HG03342 (cell line): ENCODE measurements around the gene RNF217.
"Not testable (repeated sequence)": the region's sequence is repeated elsewhere in the genome, so short reads cannot be mapped to it uniquely, and the experiment has no call there.

ENCODE experiments used
- ATAC-seq: cut with Tn5 transposase; IDR thresholded peaks from one replicate; pipeline ENCODE4 v1.9.1; 2021; ENCODE audit warnings: mild to moderate bottlenecking, moderate library complexity; ENCODE audit not compliant: unreplicated experiment

Gene RNF217

DNA sequence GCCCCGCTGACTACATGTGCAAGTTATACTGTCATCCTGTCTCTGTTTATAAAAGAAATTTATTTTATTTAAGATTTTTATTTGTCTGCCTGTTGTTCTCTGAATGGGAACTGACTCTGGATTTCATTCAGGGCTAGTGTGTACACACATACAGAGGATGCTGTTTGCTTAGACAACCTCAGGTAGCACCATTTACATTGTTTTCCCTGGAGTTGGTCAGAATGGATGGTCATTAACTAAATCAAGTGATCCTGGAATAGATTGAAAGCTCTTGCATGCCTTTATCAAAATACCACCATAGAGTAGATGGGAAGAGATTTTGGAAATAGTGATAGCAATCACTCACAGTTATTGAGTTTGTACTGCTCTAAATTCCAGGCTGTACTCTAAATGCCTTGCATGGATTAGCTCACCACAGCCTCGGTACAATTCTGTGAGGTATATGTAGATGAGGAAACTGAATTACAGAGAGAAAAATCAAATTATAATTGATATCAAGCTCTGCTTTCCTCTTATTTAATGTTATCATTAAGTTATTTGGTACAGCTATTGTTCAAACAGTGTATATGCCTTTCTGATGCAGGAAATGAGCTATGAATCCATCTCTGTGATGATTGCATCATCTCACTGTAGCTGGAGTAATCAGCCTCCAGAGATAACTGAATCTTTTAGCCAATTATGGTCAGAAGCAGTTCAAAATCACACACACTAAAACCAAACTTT, 51.9 kb downstream of the RNF217 start:
- ATAC-seq: no peak

DNA sequence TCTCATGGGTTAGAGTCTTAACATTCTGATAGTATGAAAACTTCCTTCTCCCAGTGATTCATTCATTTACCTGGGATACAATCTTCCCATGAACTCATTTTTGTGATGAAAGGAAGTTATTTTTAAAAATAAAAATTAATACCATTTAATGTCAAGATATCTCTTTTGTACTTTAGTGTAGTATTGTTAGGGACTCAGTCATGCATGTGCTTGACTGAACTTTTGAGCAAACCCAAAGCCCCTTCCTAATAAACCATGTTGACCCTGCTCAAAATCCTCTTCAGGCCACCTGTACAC, 52.4 kb downstream of the RNF217 start:
- ATAC-seq: no peak

DNA sequence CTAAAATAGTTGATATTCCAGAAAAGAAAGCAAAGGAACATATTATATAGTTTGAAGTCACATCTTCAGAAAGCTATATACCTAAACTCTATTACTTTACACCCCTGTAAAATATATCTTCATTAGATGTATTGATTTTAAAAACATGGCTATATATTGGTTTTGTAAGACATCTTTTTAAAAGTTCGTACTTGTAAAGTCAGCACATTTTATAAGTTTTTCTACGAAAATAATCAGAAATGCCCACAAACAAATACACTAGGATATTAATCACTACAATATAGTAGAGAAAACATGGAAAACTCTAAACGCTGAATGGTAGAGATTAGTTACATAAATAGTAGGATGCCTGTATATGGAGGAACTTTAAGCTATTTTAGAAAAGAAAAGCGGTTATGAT, 52.9 kb downstream of the RNF217 start:
- ATAC-seq: no peak

DNA sequence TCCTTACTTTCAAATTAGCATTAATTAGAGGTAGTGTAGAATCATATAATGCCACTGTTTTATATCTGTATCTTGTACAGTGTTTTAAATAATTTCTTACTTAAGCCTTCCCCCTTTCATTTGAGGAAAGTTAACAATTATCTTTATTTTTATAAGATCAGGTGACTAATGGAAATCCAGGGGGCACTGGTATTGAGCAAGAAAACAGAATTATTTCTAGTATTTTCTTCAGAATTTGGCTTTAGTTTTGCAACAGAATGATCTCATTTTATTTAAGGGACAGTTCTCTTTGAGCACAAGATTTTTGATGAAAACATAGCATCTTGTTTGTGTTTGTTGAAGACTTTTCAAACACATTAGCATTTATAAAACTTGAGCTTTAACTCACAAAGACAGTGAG, 55.9 kb downstream of the RNF217 start:
- no peak for ATAC-seq

DNA sequence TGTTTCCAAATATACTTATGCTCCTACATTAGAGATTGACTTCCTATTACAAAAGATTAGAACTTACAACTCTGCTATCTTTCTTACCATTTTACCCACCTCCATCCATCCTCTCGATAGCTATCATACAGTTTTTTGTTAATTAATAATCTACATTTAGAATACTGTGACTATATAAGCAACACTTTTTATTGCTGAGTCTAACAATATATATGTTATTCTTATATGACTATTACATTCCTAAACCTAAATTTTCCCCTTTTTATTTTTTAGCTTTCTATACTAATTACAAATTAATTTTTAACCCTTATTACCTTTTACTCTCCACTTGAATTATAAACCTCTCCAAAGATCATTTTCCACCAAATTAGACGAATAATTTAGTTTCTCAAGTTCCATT, 57.0 kb downstream of the RNF217 start:
- ATAC-seq: no peak

DNA sequence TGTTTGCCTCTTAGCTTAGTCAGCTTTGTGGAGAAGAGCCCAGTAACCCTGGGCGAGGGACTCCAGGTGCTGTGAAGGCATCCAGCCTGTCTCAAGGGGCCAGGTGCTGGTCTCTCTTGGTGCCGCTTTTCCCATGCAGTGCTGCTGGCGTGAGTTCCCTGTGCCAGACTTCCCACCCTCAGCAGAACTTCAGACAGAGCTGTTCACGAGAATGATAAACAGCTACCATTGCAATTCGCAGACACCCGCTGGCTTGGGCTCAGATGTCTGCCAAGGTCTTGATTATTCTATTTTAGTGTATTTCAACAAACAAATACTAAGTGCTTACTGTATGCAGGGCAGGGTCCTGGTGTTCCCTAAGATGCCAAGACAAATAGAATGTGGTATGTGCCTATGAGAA, 57.7 kb downstream of the RNF217 start:
- ATAC-seq: no peak

DNA sequence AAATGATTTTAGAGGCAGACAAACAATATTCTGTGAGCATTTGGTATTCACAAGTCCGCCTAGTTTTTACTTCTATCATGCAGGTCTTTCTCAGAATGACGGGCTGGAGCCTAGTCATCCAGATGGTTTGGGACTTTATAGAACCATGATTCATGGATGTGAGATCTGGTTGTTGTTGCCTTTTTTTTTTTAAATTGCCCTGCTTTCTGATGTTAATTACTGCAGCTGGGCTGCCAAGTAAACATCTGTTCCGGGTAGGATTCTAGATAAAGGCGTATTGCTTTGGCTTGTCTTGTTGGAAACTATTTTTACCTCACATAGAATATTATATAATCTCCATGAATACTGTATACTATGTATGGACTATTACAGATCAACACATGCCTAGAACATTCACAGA, 58.1 kb downstream of the RNF217 start:
- no peak for ATAC-seq

DNA sequence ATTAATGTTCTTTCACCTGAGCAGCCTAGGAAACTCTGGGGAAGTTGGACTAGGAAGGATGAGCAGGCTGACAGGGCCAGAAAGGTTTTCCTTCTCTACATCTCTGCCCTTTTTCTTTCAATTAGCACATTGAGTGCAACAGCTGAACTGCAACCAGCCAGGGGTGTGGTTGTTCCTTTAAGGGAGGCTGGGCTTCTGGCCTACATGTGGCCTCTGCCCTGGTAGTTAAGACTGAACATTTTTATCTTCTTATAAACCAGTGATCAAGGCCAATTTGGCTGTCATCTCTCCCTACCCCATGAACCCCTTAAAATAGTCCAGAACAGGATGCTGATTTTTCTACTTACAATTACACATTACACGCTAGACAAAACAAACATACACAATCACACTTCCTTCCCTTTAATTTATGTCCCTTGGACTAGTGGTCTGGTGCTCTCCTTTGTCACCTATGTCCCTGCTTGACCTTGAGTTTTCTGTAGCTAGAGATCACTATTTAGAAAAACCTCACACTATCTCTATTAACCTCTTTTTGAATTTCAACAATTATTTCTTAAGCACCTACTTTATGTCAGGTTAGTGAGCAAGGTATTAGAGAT, 60.3 kb downstream of the RNF217 start:
- no peak for ATAC-seq

DNA sequence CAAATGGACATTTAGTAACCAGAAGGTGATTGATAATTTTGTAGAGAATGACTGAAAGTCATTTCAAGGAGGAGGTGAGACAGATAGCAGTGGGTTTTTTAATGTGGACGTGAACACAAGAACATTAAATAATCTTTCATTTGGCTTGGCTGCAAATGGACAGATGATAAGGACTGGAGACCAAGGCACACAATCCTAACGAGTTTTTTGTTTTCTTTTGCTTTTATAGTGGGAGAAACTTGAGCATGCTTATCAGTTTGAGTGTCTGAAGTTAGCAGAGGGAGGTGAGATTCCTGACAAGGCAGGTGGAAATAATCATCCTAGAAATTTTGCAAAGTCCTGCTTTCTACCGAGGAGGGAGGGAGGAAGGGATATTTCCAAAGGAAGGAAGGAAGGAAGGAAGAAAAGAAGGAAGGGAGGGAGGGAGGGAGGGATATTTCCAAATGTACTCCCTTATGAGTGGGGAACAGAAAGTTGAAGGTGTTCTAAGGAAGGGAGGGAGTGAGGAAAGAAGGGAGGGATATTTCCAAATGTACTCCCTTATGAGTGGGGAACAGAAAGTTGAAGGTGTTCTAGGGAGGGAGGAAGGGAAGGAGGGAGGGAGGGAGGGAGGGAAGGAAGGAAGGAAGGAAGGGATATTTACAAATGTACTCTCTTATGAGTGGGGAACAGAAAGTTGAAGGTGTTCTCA, 63.1 kb downstream of the RNF217 start:
- no peak for ATAC-seq

DNA sequence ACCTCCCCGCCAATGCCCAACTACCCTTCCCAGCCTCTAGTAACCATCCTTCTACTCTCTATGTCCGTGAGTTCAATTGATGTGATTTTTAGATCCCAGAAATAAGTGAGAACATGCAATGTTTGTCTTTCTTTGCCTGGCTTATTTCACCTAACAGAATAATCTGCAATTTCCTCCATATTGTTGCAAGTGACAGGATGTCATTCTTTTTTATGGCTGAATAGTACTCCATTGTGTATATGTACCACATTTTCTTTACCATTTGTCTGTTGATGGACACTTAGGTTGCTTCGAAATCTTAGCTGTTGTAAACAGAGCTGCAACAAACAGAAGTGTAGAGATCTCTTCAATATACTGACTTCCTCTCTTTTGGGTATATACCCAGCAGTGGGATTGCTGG, 65.0 kb downstream of the RNF217 start:
- no peak for ATAC-seq

DNA sequence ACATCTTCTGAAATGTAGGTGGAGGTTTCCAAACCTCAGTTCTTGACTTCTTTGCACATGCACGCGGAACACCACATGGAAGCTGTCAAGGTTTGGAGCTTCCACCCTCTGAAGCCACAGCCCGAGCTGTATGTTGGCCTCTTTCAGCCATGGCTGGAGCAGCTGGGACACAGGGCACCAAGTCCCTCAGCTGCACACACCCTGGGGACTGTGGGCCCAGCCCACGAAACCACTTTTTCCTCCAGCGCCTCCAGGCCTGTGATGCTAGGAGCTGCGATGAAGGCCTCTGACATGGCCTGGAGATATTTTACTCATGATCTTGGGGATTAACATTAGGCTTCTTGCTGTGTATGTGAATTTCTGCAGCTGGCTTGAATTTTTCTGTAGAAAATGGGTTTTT, 68.7 kb downstream of the RNF217 start:
- ATAC-seq: no peak

DNA sequence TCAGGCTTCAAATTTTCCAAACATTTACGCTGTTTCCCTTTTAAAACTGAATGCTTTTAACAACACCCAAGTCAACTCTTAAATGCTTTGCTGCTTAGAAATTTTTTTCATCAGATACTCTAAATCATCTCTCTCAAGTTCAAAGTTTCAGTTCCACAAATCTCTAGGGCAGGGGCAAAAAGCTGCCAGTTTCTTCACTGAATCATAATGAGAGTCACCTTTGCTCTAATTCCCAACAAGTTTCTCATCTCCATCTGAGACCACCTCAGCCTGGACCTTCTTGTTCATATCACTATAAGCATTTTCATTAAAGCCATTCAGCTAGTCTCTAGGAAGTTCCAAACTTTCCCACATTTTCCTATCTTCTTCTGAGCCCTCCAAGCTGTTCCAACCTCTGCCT, 69.1 kb downstream of the RNF217 start:
- ATAC-seq: no peak

DNA sequence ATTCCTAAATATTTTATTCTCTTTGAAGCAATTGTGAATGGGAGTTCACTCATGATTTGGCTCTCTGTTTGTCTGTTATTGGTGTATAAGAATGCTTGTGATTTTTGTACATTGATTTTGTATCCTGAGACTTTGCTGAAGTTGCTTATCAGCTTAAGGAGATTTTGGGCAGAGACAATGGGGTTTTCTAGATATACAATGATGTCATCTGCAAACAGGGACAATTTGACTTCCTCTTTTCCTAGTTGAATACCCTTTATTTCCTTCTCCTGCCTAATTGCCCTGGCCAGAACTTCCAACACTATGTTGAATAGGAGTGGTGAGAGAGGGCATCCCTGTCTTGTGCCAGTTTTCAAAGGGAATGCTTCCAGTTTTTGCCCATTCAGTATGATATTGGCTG, 72.7 kb downstream of the RNF217 start:
- not testable (repeated sequence) for ATAC-seq

DNA sequence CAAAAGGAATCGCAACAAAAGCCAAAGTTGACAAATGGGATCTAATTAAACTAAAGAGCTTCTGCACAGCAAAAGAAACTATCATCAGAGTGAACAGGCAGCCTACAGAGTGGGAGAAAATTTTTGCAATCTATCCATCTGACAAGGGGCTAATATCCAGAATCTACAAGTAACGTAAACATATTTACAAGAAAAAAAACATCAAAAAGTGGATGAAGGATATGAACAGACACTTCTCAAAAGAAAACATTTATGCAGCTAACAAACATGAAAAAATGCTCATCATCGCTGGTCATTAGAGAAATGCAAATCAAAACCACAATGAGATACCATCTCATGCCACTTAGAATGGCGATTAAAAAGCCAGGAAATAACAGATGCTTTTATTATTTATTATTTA, 74.2 kb downstream of the RNF217 start:
- ATAC-seq: not testable (repeated sequence)

DNA sequence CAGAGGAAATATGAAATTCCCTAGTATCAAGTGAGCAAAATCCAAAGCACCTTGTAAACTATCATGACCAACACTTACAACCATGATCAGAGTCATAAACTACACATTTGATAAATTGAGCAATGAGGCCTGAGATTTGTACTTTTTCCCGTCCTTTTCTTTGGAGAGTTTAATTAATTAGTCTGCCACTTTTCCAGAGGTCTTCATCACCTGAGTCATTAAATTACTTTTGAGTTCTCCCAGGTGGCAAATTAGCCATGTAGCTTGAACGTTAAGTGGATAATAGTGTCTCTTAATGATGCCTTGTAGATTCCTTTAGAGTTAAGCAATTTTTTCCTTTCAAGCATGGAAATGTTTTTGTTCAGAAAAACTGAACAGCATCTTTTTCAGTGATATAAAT, 75.6 kb downstream of the RNF217 start:
- ATAC-seq: no peak

DNA sequence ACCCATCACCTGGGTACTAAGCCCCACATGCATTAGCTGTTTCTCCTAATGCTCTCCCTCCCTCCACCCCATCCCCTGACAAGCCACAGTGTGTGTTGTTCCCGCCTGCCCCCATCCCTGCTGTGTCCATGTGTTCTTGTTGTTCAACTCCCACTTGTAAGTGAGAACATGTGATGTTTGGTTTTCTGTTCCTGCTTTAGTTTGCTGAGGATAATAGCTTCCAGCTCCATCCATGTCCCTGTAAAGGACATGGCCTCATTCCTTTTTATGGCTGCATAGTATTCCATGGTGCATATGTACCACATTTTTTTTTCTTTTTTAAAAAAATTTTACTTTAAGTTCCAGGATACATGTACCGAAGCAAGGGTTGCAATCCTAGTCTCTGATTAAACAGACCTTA, 76.7 kb downstream of the RNF217 start:
- no peak for ATAC-seq

DNA sequence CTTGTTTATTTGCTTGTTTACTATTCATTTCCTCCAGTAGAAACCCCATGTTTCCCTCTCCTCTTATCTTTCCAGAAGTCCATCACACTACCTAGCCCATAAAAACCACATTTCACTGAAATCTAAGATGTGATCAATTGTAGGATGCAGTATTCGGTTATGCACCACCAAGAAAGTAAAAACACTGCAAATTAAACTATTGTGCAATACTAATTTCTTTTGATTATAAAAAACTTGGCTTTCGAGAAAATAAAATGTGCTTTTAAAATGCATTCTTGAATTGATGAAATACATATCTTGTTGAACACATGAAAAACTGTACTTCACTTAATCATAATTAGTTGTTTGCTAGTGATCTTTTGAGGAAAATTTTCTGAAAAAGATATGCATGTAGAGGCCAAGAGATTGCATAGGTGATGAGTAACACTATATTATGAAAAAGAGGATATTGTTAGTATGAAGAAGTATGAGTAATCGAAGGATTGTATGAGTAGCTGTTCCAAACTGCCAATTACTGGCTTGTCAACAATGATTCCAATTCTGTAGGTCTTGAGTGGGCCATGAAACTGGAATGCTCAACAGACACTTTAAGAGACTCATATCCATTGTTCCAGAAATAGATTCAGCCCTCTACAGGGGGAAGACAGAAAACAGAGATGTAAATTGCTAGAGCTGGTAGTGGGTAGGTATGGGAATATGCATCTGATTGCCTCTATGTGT, 79.7 kb downstream of the RNF217 start:
- ATAC-seq: no peak

DNA sequence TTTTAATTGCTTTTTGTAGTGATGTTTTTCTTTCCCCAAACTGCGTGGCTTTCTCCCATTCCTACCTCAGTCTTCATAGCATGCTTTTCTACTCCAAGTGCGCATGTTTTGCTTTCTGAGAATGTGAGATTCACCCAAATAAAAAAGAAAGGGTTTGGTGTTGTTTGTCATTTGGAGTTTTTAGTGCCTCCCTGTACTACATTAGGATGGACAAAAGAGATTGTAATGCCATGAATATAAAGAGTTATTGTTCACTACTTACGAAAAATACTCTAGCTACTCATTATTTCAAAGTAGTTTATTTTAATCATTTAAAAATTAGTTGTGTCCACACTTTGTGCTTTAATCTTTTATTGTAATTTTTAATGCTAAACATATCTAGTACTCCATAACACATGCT, 81.8 kb downstream of the RNF217 start:
- ATAC-seq: no peak

DNA sequence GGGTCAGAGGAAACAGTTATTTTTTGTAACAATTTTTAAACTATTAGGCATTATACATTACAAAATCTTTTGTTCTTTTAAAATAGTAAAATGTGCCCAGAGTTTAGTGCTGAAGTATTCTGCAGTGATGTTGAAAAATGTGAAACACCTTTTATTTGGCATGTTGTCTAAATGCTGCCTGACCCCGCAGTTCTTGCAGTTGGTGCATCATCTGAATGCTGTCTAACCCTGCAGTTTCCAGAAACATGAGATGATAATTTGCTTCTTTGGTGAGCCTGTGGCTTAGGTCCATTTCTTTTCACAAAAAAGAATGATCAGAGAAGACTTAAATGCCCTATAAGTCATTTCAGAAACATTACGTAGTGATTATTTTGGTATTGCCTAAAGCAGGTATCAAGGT, 82.4 kb downstream of the RNF217 start:
- no peak for ATAC-seq

DNA sequence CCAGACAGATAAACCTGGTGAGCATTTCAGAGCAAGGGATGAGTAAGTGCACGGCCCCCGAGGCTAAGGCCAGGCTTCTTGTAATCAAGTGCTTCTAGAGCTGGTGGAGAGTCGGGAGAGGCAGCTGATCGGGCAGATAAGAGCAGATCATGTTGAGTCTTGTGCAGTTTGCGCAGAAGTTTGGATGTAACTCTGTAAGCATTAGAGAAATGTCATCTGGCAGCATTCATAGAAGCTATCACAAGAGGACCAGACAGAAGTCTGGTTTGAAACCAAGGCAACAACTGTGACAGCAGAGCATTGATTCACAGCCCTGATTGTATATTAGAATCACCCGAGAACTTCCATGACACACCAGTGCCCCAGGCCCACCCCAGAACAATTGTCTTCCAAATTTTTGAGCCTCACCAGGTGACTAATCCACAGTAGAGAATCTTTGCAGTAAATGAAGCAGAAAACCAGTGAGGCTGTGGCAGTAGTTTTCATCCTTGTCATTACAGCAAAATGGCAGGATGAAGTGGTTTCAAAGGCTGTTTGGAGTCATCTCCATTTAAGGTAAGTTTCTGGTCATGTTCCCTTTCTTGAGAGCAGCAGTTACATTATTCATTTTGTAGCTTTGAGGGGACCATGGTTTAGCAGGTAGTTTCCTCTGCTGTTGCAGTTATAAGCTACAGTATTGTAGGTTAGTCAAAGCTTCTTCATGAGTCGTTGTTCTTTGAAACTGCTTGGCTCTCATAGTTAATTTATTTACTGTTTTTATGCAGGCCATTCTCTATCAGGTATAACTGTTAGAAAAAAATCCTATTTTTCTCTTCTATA, 84.1 kb downstream of the RNF217 start:
- ATAC-seq: no peak

DNA sequence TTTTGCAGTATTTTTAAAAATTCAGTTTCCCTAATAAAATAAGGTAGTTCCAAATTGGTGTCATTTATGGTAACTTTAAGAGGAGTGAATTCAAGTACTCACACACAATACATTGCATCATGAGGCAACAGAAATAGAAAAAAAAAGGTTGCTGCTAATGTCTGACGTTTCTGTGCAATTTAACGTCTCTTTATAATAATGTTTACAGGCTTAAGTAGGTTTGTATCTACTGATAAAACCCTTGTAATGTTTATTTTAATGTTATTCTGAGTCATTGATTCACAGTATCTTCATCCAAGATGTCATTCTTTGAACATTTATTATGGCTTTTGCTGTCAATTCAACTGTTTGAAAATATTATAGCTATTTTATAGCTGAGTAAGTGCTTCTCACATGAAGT, 86.0 kb downstream of the RNF217 start:
- no peak for ATAC-seq
